Ecto neural progenitor cell (in vitro differentiated cells): ENCODE results near the gene C1QB.
"Not testable (repeated sequence)": the region's sequence is repeated elsewhere in the genome, so short reads cannot be mapped to it uniquely, and the experiment has no call there.

Experiments used
- DNase-seq: peaks from one replicate; pipeline ENCODE4 v3.0.0-alpha.2; 2018; ENCODE audit warnings: low spot score

C1QB gene

GRCh38 chr1:22666412-22666811 is 13.4 kb downstream of the C1QB start:
- DNase-seq = no peak

- DNase-seq = not testable (repeated sequence)
Observed at GRCh38 chr1:22668840-22669239, 15.8 kb downstream of the C1QB start.

GRCh38 chr1:22670352-22670975 is 17.4 kb downstream of the C1QB start:
- no peak for DNase-seq

GRCh38 chr1:22671999-22672398 is 19.0 kb downstream of the C1QB start:
- no peak for DNase-seq

GRCh38 chr1:22673486-22674409 is 20.7 kb downstream of the C1QB start:
- DNase-seq = peak; percentile 92

- DNase-seq = no peak
Observed at GRCh38 chr1:22674410-22674749, 21.3 kb downstream of the C1QB start.

GRCh38 chr1:22676151-22676550 is 23.1 kb downstream of the C1QB start:
- not testable (repeated sequence) for DNase-seq

GRCh38 chr1:22676916-22677583 is 24.0 kb downstream of the C1QB start:
- peak; percentile 63 for DNase-seq

- DNase-seq = no peak
Observed at GRCh38 chr1:22677931-22678896, 25.2 kb downstream of the C1QB start.

- no peak for DNase-seq
Observed at GRCh38 chr1:22680726-22681125, 27.7 kb downstream of the C1QB start.

GRCh38 chr1:22681556-22682276 is 28.7 kb downstream of the C1QB start:
- DNase-seq = no peak

GRCh38 chr1:22683547-22683946 is 30.5 kb downstream of the C1QB start:
- no peak for DNase-seq

- DNase-seq = no peak
Observed at GRCh38 chr1:22685591-22686059, 32.6 kb downstream of the C1QB start.

GRCh38 chr1:22687191-22687590 is 34.2 kb downstream of the C1QB start:
- no peak for DNase-seq

- DNase-seq = no peak
Observed at GRCh38 chr1:22688466-22688865, 35.4 kb downstream of the C1QB start.

GRCh38 chr1:22689505-22689904 is 36.5 kb downstream of the C1QB start:
- no peak for DNase-seq

- no peak for DNase-seq
Observed at GRCh38 chr1:22691031-22691753, 38.2 kb downstream of the C1QB start.

GRCh38 chr1:22694172-22694571 is 41.1 kb downstream of the C1QB start:
- DNase-seq = no peak

- DNase-seq = no peak
Observed at GRCh38 chr1:22696610-22697009, 43.6 kb downstream of the C1QB start.

- DNase-seq = no peak
Observed at GRCh38 chr1:22697980-22698379, 44.9 kb downstream of the C1QB start.
